ENCODE measurements around the gene KIAA0753.

KIAA0753 gene

DNA sequence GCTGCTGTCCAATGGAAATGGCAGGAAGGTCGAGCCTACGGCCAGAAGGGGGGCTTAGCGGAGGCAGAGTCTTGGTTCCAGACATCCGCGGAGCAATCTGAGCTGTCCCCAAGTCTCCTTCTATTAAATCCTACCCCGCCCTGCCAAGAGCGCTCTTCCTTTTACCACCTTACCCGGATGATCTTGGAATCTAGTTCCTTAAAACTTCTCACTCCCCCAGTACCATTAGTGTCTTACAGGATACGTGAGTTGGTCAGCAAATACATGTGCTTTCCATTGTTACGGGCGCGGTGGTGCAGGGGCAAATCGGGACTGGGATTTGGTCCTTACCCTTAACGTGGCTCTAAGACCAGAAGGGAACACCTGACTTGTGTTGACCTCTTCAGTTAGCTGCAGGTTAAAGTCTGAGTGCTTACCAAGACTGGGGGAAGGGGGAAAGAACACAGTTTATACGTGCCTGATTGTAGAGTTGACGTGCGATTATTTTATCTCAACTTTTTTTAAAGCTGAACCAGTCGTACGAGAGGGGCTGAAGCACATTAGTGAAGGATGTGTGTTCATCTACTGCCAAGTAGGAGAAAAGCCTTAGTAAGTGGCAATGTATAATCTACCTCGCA is 844 bp upstream of the KIAA0753 start:
- DNase-seq (ENCODE audit: low spot score): no peak

DNA sequence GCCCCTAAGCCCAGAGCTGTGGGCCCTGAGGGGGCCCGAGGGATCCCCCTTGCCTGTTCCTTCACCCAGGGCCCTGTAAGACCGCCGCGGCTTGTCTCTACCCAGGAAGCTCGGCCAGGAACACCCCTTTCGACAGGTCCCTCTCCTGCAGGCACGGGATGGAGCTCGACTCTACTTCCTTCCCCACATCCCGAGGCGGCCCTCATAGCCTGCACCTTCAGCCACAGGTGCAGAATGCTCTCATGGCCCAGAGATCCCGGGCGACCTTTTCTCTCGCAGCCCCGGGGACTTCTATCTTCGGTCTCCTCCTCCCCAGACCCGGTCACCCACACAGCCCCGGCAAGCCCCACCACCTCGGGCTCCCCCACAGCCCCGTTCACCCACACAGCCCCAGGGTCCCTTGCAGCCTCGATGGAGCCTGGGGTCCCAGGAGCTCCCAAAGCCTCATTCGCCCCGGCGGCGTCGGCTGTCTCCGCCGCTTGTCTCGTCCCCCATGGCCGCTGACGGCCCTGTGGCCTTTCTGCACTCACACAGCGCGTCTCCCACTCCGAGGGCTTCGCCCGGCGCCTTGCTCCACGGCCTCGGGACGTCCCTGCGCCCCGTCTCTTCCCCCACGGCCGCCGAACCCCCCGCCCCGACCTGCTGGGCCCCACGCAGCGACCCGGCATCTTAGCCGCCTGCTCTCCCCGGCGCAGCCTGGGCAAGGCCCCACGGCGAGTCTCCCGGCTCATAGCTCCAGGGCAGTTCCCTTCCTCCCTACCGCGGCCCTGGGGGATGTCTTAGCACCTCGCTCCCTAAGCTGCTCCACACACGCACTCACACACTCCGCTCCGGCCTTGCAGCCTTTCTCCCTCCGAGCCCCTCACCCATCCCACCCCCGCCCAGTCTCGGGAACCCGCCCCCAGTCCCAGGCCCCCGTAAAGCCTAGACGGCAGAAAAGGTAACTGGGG is 650 bp downstream of the KIAA0753 start:
- no peak for DNase-seq (ENCODE audit: low spot score)

- DNase-seq (ENCODE audit: low spot score): no peak
Measured at GRCh38 chr17:6639014-6639585, 1.4 kb downstream of the KIAA0753 start.

DNA sequence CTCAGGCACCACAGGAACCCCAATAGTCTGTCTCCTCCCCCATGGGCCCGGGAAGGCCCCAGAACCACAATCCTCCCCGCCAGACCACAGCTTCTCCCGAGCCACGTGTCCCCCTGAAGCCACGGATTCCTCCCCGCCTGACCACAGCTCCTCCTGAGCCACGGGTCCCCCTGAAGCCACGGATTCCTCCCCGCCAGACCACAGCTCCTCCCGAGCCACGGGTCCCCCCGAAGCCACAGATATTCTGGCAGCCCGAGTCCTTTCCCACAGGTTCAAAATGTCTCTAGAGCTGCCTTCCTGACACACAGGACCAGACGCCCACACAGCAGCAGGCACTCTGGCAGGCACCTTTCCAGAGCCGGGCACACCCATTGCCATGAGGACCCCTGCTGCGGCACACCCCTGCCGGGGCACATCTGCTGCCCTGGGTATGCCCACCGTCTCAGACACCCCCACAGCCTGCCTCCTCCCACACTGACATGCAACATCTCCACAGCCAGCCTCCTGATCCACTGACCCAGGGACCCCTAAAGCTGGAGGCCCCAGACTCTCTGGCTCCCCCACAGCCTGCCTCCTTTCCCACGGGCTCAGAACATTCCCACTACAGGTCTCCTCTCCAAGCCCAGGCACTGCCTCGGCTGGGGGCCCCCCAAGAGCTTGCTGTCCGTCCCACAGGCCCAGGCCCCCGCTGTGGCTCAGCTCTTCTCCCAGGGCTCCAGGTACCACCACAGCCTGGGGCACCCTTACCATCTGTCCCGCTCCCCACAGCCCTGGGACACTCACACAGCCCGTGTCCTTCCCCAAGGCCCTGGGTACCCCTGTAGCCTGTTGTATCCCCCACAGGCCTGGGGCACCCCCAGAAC is 2.2 kb downstream of the KIAA0753 start:
- no peak for DNase-seq (ENCODE audit: low spot score)

- no peak for DNase-seq (ENCODE audit: low spot score)
Measured at GRCh38 chr17:6637458-6637840, 3.1 kb downstream of the KIAA0753 start.

DNA sequence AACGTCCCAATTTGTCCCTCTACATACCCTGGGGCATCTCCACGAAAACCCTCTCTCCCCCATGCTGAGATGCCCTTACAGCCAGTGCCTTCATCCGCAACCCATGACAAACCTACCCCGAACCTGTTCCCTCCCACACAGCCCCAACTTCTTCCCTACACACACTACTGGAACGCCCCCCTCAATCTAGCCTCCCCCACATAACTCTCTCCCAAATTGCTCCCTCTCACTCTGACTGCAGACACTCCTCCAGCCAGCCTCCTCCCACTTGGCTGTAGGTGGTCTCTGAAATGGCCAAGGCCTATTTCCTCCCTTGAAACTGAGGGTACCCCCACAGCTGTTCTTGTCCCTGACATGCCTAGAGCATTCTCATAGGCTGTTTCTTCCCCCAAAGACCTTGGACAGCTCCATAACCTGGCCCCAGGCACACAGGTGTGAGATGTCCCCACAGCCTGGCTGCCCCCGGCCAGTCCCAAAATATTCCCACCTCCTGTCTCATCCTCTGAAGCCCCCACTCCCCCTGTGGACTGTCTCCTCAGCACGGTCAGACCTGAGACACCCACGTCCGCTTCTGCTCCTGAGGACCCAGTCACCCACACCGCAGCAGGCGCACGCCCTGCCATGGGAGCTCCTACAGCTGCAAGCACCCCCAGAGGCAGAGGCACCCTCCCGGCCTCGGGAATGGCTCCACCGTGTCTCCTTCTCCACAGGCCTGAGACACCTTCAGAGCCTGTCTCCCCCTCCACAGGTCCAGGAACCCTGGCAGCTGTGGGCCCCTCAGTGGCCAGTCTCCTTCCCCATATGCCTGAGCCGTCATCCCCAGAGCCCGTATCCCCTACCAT is 3.7 kb downstream of the KIAA0753 start:
- no peak for DNase-seq (ENCODE audit: low spot score)

DNA sequence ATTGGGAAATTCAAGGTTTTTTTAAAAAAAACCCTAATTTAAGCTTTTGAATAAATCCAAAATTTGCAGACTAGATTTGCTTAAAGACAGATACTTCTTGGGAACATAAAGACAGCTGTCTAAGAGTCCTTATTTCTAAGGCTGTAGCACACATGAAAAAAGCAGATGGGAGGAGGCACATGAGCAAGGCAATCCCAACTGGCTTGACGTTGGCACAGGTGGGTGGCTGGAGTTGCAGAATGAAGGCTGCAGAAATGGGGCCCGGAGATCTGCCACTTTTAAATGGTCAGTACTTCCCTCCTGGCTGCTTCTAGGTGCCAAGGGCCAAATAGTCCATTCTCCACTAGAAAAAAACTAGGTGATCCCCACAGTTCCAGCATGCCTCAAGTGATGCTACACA is 4.4 kb downstream of the KIAA0753 start:
- no peak for DNase-seq (ENCODE audit: low spot score)

DNA sequence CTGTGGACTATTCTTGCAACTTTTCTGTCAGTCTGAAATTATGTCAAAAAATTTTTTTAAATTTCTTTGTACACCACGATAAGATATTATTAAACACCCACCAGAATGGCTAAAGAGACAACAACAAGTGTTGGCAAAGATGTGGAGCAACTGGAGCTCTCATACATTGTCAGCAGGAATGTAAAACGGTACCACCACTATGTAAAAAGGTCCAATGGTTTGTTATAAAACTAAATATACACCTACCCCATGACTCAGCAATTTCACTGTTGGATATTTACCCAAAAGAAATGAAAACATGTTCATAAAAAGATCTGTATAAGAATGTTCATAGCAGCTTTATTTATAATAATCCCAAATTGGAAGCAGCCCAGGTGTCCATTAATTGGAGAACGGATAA is 7.2 kb downstream of the KIAA0753 start:
- no peak for DNase-seq (ENCODE audit: low spot score)

DNA sequence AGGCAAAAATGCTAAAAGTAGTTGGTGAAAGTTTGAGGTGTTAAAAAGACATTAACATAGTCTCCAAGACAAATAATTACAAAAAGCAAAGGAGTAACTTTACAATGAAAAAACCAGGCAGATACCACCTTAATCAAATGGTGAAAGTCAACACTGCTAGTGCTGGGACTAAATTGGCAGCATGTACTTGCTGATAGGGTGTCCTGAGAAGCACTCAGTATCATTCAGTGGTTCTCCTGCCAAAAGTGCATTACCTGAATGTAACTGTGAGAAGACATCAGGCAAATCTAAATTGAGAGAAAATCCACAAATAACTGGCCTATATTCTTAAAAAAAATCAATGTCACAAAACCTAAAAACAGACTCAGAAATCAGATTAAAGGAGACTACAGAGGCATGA is 8.0 kb downstream of the KIAA0753 start:
- no peak for DNase-seq (ENCODE audit: low spot score)

DNA sequence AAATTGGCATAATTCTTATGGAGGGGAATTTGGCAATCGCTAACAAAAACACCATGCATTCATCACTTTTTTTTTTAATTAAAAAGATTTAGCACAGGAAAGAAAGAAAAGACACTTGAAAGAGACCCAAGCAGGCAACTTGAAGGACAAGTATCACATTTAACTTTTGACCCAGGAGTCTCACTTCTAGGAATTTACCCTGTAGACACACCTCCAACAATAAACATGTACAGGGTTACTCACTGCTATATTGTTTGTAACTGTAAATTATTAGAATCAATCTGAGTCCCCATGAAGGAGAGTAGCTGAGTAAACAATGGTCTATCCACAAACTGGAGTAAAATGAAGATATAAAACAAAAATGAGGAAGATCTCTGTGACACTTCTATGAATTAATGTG is 10.1 kb downstream of the KIAA0753 start:
- no peak for DNase-seq (ENCODE audit: low spot score)

DNA sequence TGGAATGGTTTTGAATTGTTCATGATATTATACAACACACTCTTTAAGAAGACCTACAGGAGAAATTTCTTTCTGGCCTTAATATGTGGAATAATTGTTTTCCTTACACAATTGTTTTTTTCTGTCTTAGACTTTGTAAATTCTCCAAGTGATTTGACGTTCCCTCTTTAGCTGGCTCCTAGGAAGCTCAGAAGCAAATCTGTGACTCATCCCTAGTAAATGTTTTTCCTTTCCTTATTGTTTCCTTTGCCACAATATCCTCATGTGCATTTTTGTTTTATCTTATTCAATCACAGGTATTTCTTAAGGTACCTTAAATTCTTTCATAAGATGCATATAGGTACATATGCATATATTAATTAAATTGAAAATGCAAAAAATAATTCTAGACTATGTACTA is 13.5 kb downstream of the KIAA0753 start:
- DNase-seq (ENCODE audit: low spot score): no peak

DNA sequence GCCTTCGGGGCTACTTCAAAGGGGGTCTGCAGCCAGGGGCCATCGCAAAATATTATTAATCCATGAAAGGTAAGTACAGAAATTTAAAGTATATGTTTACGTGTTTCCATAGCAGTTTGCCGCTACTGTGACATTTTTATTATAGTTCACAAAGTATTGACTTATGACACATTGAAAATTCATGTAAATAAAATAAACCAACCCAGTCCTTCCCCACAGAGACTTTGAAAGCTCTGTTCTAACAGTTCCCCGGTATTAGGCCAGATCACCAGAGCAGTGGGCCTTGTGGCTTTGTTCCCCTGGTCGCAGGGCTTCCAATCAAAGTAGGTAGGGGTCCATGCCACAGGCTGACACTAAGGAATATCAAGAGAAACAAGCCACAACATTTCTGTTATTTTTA is 13.9 kb downstream of the KIAA0753 start:
- no peak for DNase-seq (ENCODE audit: low spot score)

- DNase-seq (ENCODE audit: low spot score): no peak
Measured at GRCh38 chr17:6623941-6624340, 16.6 kb downstream of the KIAA0753 start.

- no peak for DNase-seq (ENCODE audit: low spot score)
Measured at GRCh38 chr17:6611231-6611630, 29.3 kb downstream of the KIAA0753 start.

- no peak for DNase-seq (ENCODE audit: low spot score)
Measured at GRCh38 chr17:6610011-6610410, 30.5 kb downstream of the KIAA0753 start.

GRCh38 chr17:6608321-6608720 is 32.2 kb downstream of the KIAA0753 start:
- no peak for DNase-seq (ENCODE audit: low spot score)

DNA sequence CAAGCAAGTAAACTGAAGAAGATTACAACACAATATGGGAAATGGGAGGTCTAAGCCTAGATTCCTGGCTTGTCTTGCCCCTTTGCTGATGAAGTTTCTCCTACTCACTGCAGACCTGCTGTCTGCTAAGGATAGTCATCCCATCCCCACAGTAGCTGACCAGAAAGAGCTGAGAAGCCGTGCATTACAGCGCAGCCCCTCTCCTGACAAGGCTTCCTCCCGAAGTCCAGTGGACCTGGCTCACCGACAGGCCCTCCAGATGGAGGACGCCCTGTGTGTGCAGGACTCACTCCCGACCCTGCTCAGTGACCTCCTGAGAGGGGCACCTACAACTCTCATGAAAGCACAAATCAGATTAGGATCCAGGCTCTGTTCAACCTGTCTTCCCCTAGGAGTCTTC is 35.4 kb downstream of the KIAA0753 start:
- no peak for DNase-seq (ENCODE audit: low spot score)

- DNase-seq (ENCODE audit: low spot score): no peak
Measured at GRCh38 chr17:6603744-6604325, 36.7 kb downstream of the KIAA0753 start.

DNA sequence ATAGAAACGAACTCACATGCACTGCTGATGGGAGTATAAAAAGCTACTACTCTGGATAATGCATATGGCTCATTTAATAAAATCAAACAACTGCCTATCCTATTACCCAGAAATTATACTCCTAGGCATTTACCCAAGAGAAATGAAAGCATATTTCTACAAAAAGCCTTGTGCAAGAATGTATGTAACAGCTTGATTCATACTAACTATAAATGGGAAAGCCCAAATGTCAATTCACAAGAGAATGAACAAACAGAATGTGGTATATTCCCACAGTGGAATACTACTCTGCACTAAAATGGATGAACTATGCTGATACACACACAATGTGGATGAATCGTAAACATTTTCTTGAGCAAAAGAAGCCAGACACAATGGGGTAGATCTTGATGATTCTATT is 38.4 kb downstream of the KIAA0753 start:
- no peak for DNase-seq (ENCODE audit: low spot score)

DNA sequence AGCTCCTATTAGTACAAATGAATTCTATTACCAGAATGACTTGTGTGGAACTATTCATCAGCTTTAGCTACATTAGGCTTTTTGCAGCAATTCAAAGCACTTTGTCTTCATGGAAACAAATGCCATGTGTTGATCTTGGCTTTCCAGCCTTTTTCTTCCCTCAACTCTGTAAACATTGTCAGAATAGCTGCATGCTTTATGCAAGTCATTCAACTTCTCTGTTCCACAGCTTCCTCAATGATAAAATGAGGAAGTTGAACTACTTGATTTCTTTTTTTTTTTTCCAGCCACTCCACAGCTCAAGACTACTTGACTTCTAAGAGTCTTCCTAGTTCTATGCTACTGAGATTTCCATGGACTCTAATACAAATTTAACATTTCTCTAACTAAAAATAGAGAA is 41.1 kb downstream of the KIAA0753 start:
- DNase-seq (ENCODE audit: low spot score): no peak

DNA sequence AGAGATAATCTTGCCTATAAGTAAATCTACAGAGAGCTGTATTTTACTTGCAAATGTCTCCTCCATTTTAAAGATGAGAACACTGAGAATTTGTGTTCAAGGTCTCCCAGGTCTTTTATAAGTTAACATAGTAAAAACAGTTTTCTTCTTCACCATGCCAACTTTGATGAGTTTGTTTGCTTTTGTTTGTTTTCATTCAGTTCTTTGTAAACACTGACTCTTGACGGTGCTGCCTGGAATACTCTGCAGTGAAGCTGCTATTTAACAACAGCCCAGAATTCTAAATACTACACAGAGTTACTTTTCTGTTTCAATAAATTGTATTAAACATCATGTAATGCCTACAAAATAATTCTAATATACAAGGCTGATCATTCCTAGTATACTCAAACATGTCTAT is 42.8 kb downstream of the KIAA0753 start:
- no peak for DNase-seq (ENCODE audit: low spot score)

All from HuH-7 (cell line).